ENCODE data around the gene ZNHIT2. TPM values are rescaled to one million over a fixed set of nuclear protein-coding genes. Genes with fewer than 3 reads are reported as not detected.
"Not testable (repeated sequence)": the region's sequence is repeated elsewhere in the genome, so short reads cannot be mapped to it uniquely, and the experiment has no call there.

ZNHIT2 gene
- total RNA-seq, 4 donors from 2014 or later, result 10.3 to 30.7 (median 24.1) TPM

DNA sequence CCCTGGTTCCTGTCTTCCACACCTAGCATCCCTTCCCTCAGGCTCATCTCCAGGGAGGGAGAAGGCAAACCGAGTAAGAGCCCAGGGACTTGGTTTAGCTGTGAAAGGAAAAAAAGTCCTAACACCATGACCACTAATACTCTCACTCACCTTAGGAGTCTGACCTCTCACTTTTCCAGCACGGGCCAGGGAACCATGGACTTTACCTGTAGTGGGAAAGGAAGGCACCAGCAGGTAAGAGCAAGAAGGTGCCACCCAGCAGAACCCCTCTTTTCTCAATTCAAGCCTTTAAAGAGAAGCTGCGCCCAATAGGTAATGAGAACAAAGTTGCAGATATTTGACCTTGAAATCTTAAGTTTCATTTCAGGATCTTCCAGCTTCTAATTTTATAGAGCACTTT lies 3.3 kb upstream of the ZNHIT2 start:
- DNase-seq (peak in 1 of 2 donors; percentile 7), ATAC-seq (no peak)
- peak overlapping the region; percentile 87 to 98 (median 92) for H3K27ac ChIP-seq
- peaks cover 31 to 42% of the 10 kb centered on the region in 2 donors for H3K4me1 ChIP-seq
- H3K9me3 ChIP-seq, result no peaks in the 10 kb centered on the region
- peak overlapping the region; percentile 79 to 97 (median 90) for H3K4me3 ChIP-seq
- no peaks in the 10 kb centered on the region for H3K27me3 ChIP-seq
- intact Hi-C loops (cut with DNase I; ENCODE audit: low total_unique reads), result no loop called here
- in situ Hi-C loops (cut with MboI; ENCODE audit: low sequenced_read_pairs in 4 of 4), result no loop called here
- TF ChIP-seq, protein P1, sequence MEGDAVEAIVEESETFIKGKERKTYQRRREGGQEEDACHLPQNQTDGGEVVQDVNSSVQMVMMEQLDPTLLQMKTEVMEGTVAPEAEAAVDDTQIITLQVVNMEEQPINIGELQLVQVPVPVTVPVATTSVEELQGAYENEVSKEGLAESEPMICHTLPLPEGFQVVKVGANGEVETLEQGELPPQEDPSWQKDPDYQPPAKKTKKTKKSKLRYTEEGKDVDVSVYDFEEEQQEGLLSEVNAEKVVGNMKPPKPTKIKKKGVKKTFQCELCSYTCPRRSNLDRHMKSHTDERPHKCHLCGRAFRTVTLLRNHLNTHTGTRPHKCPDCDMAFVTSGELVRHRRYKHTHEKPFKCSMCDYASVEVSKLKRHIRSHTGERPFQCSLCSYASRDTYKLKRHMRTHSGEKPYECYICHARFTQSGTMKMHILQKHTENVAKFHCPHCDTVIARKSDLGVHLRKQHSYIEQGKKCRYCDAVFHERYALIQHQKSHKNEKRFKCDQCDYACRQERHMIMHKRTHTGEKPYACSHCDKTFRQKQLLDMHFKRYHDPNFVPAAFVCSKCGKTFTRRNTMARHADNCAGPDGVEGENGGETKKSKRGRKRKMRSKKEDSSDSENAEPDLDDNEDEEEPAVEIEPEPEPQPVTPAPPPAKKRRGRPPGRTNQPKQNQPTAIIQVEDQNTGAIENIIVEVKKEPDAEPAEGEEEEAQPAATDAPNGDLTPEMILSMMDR (IDR thresholded peaks at IDR 0.05 in 4 of 5, conservative IDR thresholded peaks at IDR 0.05 in 1 of 5), result no peak
- TF ChIP-seq POLR2A (IDR thresholded peaks at IDR 0.05), result no peak
- peaks cover 0 to 47% of the 10 kb centered on the region in 2 donors for H3K36me3 ChIP-seq

DNA sequence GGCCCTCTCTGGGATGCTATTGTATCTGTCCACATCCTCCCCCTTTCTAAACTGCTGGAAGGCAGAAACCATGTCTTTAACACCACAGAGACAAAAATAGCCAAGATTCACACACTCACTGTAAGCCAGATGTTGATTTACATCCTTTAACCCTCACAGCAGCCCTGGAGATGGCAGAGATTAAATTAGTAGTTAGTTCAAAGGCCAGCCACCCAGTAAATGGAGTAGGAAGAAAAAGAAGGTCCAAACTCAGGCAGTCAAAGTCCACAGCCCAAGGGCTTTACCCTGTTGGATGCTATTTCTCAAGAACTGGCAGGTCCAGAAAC lies 2.1 kb upstream of the ZNHIT2 start:
- ATAC-seq (no peak), DNase-seq (peak in 1 of 2 donors; percentile 1)
- in situ Hi-C loops (cut with MboI; ENCODE audit: low sequenced_read_pairs in 4 of 4), result no loop called here
- no peaks in the 10 kb centered on the region for H3K27me3 ChIP-seq
- H3K4me3 ChIP-seq, result no peak overlapping the region
- peaks cover 0 to 35% of the 10 kb centered on the region in 2 donors for H3K36me3 ChIP-seq
- H3K27ac ChIP-seq, result peak overlapping the region in 3 of 4 donors; percentile 16 to 88 (median 87)
- peaks cover 31 to 46% of the 10 kb centered on the region in 2 donors for H3K4me1 ChIP-seq
- TF ChIP-seq, protein P1 (IDR thresholded peaks at IDR 0.05 in 4 of 5, conservative IDR thresholded peaks at IDR 0.05 in 1 of 5), result no peak
- no peak for TF ChIP-seq POLR2A (IDR thresholded peaks at IDR 0.05)
- intact Hi-C loops (cut with DNase I; ENCODE audit: low total_unique reads), result loop anchor here (10.0 kb wide), 1 partner anchor 265 kb away; no protein-coding TSS in a partner anchor
- H3K9me3 ChIP-seq, result no peaks in the 10 kb centered on the region

DNA sequence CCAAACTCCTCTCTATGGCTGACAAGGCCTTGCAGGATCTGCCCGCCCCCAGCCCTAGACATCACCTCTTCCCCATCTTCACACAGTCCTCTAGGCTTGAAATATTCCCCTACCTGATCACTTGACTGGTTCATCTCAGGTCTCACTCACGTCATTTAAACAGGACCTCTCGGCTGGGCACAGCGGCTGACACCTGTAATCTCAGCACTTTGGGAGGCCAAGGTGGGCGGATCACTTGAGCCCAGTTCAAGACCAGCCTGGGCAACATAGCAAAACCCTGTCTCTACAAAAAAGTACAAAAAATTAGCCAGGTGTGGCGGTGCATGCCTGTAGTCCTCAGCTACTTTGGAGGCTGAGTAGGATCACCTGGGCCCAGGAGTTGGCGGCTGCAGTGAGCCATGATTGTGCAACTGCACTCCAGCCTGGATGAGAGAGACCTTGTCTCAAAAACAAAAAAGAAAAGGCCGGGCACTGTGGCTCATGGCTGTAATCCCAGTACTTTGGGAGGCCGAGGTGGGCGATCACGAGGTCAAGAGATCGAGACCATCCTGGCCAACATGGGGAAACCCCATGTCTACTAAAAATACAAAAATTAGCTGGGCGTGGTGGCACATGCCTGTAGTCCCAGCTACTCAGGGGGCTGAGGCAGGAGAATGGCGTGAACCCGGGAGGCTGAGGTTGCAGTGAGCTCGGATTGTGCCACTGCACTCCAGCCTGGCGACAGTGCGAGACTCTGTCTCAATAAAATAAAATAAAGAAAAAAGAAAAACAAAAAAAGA lies 1.6 kb upstream of the ZNHIT2 start:
- Histone ChIP-seq H3K36me3 (peaks cover 0 to 29% of the 10 kb centered on the region in 2 donors), H3K27ac (peak overlapping the region; percentile 62 to 87 (median 76)), H3K4me1 (peaks cover 31 to 46% of the 10 kb centered on the region in 2 donors)
- H3K9me3 ChIP-seq; ATAC-seq; H3K4me3 ChIP-seq; H3K27me3 ChIP-seq; in situ Hi-C loops (cut with MboI; ENCODE audit: low sequenced_read_pairs in 4 of 4): not testable (repeated sequence)
- intact Hi-C loops (cut with DNase I; ENCODE audit: low total_unique reads), result loop anchor here (10.0 kb wide), 1 partner anchor 264 kb away; no protein-coding TSS in a partner anchor
- DNase-seq, result peak in 1 of 2 donors; percentile 2

DNA sequence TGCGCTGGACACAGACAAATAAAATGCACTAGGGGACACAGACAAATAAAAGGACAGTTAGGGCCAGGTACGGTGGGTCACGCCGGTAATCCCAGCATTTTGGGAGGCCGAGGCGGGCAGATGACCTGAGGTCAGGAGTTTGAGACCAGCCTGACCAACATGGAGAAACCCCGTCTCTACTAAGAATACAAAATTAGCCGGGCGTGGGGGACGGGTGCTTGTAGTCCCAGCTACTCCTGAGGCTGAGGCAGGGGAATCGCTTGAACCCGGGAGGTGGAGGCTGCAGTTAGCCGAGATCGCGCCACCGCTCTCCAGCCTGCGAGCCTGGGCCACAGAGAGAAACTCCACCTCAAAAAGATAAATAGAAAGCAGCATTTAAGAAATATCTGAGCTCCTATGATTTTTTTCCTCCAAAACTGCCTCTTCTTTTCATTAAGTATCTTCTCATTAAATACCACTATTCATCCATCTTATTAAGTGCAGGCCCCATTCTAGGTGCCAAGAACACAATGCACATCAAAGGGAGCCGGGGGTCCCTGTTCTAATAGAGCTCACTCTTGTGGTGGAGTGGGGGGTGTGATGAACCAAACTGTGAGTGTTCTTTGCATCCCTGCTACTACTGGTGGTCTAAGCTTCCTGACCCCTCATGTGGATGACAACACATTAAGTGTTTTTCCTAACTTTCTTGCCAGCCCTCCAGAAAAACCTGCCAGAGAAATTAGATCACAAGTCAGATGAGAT lies 766 bp upstream of the ZNHIT2 start:
- no peaks in the 10 kb centered on the region for H3K27me3 ChIP-seq
- TF ChIP-seq, protein P1 (IDR thresholded peaks at IDR 0.05 in 4 of 5, conservative IDR thresholded peaks at IDR 0.05 in 1 of 5), result peak in 4 of 5 experiments; percentile 2 to 55 (median 25)
- no peak for TF ChIP-seq POLR2A (IDR thresholded peaks at IDR 0.05)
- peaks cover 32 to 49% of the 10 kb centered on the region in 2 donors for H3K4me1 ChIP-seq
- H3K9me3 ChIP-seq, result no peaks in the 10 kb centered on the region
- peak overlapping the region in 1 of 4 donors; percentile 97 for H3K4me3 ChIP-seq
- peak overlapping the region; percentile 62 to 87 (median 76) for H3K27ac ChIP-seq
- intact Hi-C loops (cut with DNase I; ENCODE audit: low total_unique reads) (loop anchor here (10.0 kb wide), 1 partner anchor 263 kb away; no protein-coding TSS in a partner anchor), in situ Hi-C loops (cut with MboI; ENCODE audit: low sequenced_read_pairs in 4 of 4) (no loop called here)
- peak in 1 of 2 donors; percentile 30 for DNase-seq
- H3K36me3 ChIP-seq, result peaks cover 0 to 29% of the 10 kb centered on the region in 2 donors
- ATAC-seq, result no peak

Data from gastrocnemius medialis (tissue), 4 donors.